ENCODE data around the gene GOT2.

DNA sequence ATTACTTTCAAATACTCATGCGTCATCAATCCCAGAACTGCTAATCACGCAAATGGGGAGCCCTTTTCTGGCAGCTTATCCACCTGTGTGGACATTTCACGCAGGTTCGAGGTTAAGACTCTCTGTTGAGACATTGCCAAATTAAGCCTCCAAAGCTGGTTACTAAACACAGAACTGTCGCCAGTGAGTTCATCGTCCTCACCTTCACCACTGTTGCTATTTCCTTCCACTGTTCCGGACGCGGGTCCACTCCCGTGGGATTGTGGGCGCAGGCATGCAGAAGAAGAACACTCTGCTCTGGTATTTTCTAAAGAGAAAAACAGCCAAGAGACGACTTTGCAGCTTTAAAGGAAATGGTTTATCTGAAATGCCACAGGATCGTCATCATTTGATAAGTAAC is 16.1 kb downstream of the GOT2 start:
- TF ChIP-seq POLR2A (IDR thresholded peaks at IDR 0.05) = no peak
- no peak for TF ChIP-seq CTCF (IDR thresholded peaks at IDR 0.05)

Data from lower leg skin (tissue), 3 donors.